ENCODE measurements around the gene RARB.

The RARB gene

GRCh38 chr3:25556447-25556846 lies 128.4 kb downstream of the RARB start:
- no peak for DNase-seq

GRCh38 chr3:25557694-25558093 lies 129.6 kb downstream of the RARB start:
- DNase-seq: no peak

- DNase-seq: no peak
These were observed 130.1 kb downstream of the RARB start for GRCh38 chr3:25558121-25558520.

- DNase-seq: no peak
These were observed 130.7 kb downstream of the RARB start for GRCh38 chr3:25558796-25559195.

- no peak for DNase-seq
These were observed 135.5 kb downstream of the RARB start for GRCh38 chr3:25563601-25564000.

GRCh38 chr3:25564075-25564474 lies 136.0 kb downstream of the RARB start:
- no peak for DNase-seq

GRCh38 chr3:25565807-25566206 lies 137.7 kb downstream of the RARB start:
- no peak for DNase-seq

- DNase-seq: no peak
These were observed 138.4 kb downstream of the RARB start for GRCh38 chr3:25566358-25566920.

- DNase-seq: no peak
These were observed 139.3 kb downstream of the RARB start for GRCh38 chr3:25567388-25567787.

GRCh38 chr3:25567806-25568524 lies 139.9 kb downstream of the RARB start:
- no peak for DNase-seq

- DNase-seq: no peak
These were observed 140.5 kb downstream of the RARB start for GRCh38 chr3:25568525-25569078.

GRCh38 chr3:25571285-25571684 lies 143.2 kb downstream of the RARB start:
- DNase-seq: no peak

GRCh38 chr3:25572336-25572735 lies 144.3 kb downstream of the RARB start:
- no peak for DNase-seq

GRCh38 chr3:25572919-25573385 lies 144.9 kb downstream of the RARB start:
- no peak for DNase-seq

GRCh38 chr3:25573386-25574171 lies 145.5 kb downstream of the RARB start:
- no peak for DNase-seq

GRCh38 chr3:25574172-25574765 lies 146.2 kb downstream of the RARB start:
- DNase-seq: no peak

- no peak for DNase-seq
These were observed 146.9 kb downstream of the RARB start for GRCh38 chr3:25575001-25575400.

GRCh38 chr3:25576146-25576545 lies 148.1 kb downstream of the RARB start:
- no peak for DNase-seq

- no peak for DNase-seq
These were observed 148.9 kb downstream of the RARB start for GRCh38 chr3:25576831-25577454.

GRCh38 chr3:25578059-25578458 lies 150.0 kb downstream of the RARB start:
- DNase-seq: no peak

GRCh38 chr3:25580534-25580933 lies 152.5 kb downstream of the RARB start:
- no peak for DNase-seq

GRCh38 chr3:25581335-25581734 lies 153.3 kb downstream of the RARB start:
- no peak for DNase-seq

- DNase-seq: no peak
These were observed 153.8 kb downstream of the RARB start for GRCh38 chr3:25581823-25582222.
